T-helper 1 cell treated with Interleukin-12 subunit alpha and Interleukin-12 subunit beta and Interleukin-4 antibody, amounts not matched to agents 30 μg/mL and 1 μg/mL, for 36 hours (primary cell): ENCODE measurements around the gene RNF126.

Source experiments
- H3K27ac Mint-ChIP-seq: one replicate; pipeline ENCODE4 v1.8.0; 2021; ENCODE audit warnings: mild to moderate bottlenecking, mixed read lengths
- H3K27me3 Mint-ChIP-seq: one replicate; pipeline ENCODE4 v1.8.0; 2021; ENCODE audit warnings: low read depth, mixed read lengths
- H3K36me3 Mint-ChIP-seq: one replicate; pipeline ENCODE4 v1.8.0; 2021; ENCODE audit warnings: low read depth, mixed read lengths
- H3K4me1 Mint-ChIP-seq: one replicate; pipeline ENCODE4 v1.8.0; 2021; ENCODE audit warnings: low read depth, mixed read lengths
- H3K4me3 Mint-ChIP-seq: one replicate; pipeline ENCODE4 v1.8.0; 2021; ENCODE audit warnings: mild to moderate bottlenecking, moderate library complexity, mixed read lengths
- H3K9me3 Mint-ChIP-seq: one replicate; pipeline ENCODE4 v1.8.0; 2021; ENCODE audit warnings: mixed read lengths

RNF126 gene

DNA sequence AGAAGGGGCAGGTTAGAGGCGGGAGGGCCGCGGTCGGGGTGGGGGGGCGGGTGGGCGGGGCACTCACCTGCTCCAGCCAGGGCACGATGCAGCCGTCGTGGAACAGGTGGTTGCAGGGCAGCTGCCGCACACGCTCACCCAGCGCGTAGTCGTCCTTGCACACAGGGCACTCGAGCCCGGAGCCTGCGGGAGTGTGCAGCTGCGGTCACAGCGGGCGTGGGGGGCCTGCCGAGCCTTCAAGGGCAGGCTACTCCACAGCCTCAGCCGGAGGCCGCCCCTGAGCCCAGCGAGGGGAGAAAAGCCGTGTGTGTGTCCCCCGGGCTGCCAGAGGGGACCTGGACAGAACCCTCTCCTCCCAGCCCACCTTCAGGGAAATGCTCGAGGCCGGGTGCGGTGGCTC, 14.7 kb downstream of the RNF126 start:
- H3K4me3 Mint-ChIP-seq: no peak overlapping the region
- H3K36me3 Mint-ChIP-seq: peaks cover 5% of the 10 kb centered on the region
- H3K27ac Mint-ChIP-seq: no peak overlapping the region
- H3K27me3 Mint-ChIP-seq: no peaks in the 10 kb centered on the region
- no peaks in the 10 kb centered on the region for H3K4me1 Mint-ChIP-seq
- H3K9me3 Mint-ChIP-seq: no peaks in the 10 kb centered on the region

DNA sequence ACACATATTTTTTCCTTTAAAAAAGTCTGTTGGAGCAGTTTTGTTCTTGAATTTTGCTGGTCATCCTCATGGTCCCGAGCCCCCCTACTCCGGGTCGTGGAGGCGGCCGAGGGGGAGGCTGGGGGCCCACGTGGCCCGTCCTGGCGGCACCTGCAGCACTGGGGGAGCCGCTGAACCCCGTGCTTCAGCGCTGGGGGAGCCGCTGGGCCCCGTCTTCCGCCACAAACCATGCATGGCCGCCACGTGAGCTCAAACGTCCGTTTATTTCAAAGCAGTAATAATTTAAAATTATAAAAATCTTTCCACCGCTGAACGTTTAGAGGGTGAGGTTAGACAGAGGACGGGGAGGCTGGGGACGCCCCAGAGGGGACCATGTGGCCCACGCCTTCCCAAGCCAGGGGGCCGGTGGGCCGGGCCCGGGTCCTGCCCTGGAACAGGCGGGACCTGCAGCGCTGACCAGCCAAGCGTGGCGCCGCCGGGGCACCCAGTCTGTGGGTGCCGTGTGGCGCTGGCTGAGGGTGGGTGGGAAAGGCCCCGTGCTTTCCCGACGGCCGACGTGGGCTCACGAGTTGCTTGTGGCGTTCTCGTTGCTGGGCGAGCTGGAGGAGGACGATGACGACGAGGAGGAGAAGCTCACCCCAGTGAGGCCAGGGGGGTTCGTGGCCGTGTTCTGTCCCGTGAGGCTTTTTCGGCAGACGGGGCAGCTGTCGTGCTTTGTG, 15.3 kb downstream of the RNF126 start:
- Mint-ChIP-seq H3K9me3 (no peaks in the 10 kb centered on the region), H3K27me3 (no peaks in the 10 kb centered on the region), H3K27ac (no peak overlapping the region), H3K36me3 (peaks cover 5% of the 10 kb centered on the region), H3K4me3 (no peak overlapping the region), H3K4me1 (no peaks in the 10 kb centered on the region)

- no peaks in the 10 kb centered on the region for H3K9me3 Mint-ChIP-seq
- H3K27ac Mint-ChIP-seq: no peak overlapping the region
- peaks cover 5% of the 10 kb centered on the region for H3K36me3 Mint-ChIP-seq
- no peaks in the 10 kb centered on the region for H3K27me3 Mint-ChIP-seq
- no peaks in the 10 kb centered on the region for H3K4me1 Mint-ChIP-seq
- H3K4me3 Mint-ChIP-seq: no peak overlapping the region
These were observed 16.0 kb downstream of the RNF126 start for GRCh38 chr19:646779-647565.

GRCh38 chr19:645912-646778, 16.9 kb downstream of the RNF126 start:
- H3K9me3 Mint-ChIP-seq: no peaks in the 10 kb centered on the region
- H3K4me3 Mint-ChIP-seq: no peak overlapping the region
- H3K27me3 Mint-ChIP-seq: no peaks in the 10 kb centered on the region
- H3K4me1 Mint-ChIP-seq: no peaks in the 10 kb centered on the region
- no peak overlapping the region for H3K27ac Mint-ChIP-seq
- peaks cover 5% of the 10 kb centered on the region for H3K36me3 Mint-ChIP-seq

- Mint-ChIP-seq H3K4me3 (no peak overlapping the region), H3K9me3 (no peaks in the 10 kb centered on the region), H3K27me3 (no peaks in the 10 kb centered on the region), H3K27ac (no peak overlapping the region), H3K36me3 (peaks cover 2% of the 10 kb centered on the region), H3K4me1 (no peaks in the 10 kb centered on the region)
These were observed 18.2 kb downstream of the RNF126 start for GRCh38 chr19:644789-645188.

DNA sequence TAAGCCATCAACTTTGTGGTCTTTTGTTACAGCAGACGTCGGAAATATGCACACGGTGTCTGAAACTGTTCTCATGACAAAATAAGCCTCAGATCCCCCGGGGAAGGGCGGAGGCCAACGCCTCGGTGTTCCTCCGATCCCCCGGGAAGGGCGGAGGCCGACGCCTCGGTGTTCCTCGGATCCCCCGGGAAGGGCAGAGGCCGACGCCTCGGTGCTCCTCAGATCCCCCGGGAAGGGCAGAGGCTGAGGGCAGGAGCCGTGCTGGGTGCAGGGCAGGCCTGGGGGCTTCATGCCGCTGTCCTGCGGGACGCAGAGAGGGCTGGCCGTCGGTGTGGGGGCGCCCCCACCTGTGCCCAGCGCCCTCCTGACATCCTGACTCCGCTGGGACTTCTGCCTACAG, 18.7 kb downstream of the RNF126 start:
- Mint-ChIP-seq H3K4me3 (no peak overlapping the region), H3K4me1 (peaks cover 1% of the 10 kb centered on the region), H3K9me3 (no peaks in the 10 kb centered on the region), H3K36me3 (peaks cover 2% of the 10 kb centered on the region), H3K27me3 (no peaks in the 10 kb centered on the region), H3K27ac (no peak overlapping the region)

GRCh38 chr19:643736-644135, 19.3 kb downstream of the RNF126 start:
- no peaks in the 10 kb centered on the region for H3K9me3 Mint-ChIP-seq
- peaks cover 3% of the 10 kb centered on the region for H3K4me1 Mint-ChIP-seq
- no peak overlapping the region for H3K4me3 Mint-ChIP-seq
- no peaks in the 10 kb centered on the region for H3K27me3 Mint-ChIP-seq
- H3K27ac Mint-ChIP-seq: no peak overlapping the region
- H3K36me3 Mint-ChIP-seq: peaks cover 2% of the 10 kb centered on the region

- H3K27me3 Mint-ChIP-seq: no peaks in the 10 kb centered on the region
- no peak overlapping the region for H3K4me3 Mint-ChIP-seq
- H3K36me3 Mint-ChIP-seq: peaks cover 2% of the 10 kb centered on the region
- no peaks in the 10 kb centered on the region for H3K9me3 Mint-ChIP-seq
- H3K4me1 Mint-ChIP-seq: peaks cover 3% of the 10 kb centered on the region
- H3K27ac Mint-ChIP-seq: no peak overlapping the region
These were observed 20.0 kb downstream of the RNF126 start for GRCh38 chr19:642767-643727.

GRCh38 chr19:641702-642101, 21.3 kb downstream of the RNF126 start:
- no peak overlapping the region for H3K27ac Mint-ChIP-seq
- peaks cover 4% of the 10 kb centered on the region for H3K27me3 Mint-ChIP-seq
- H3K4me1 Mint-ChIP-seq: peaks cover 3% of the 10 kb centered on the region
- H3K4me3 Mint-ChIP-seq: no peak overlapping the region
- H3K9me3 Mint-ChIP-seq: no peaks in the 10 kb centered on the region
- H3K36me3 Mint-ChIP-seq: peaks cover 2% of the 10 kb centered on the region

GRCh38 chr19:640606-641189, 22.3 kb downstream of the RNF126 start:
- H3K4me3 Mint-ChIP-seq: no peak overlapping the region
- no peaks in the 10 kb centered on the region for H3K36me3 Mint-ChIP-seq
- H3K9me3 Mint-ChIP-seq: no peaks in the 10 kb centered on the region
- peaks cover 4% of the 10 kb centered on the region for H3K27me3 Mint-ChIP-seq
- H3K27ac Mint-ChIP-seq: no peak overlapping the region
- peaks cover 3% of the 10 kb centered on the region for H3K4me1 Mint-ChIP-seq

DNA sequence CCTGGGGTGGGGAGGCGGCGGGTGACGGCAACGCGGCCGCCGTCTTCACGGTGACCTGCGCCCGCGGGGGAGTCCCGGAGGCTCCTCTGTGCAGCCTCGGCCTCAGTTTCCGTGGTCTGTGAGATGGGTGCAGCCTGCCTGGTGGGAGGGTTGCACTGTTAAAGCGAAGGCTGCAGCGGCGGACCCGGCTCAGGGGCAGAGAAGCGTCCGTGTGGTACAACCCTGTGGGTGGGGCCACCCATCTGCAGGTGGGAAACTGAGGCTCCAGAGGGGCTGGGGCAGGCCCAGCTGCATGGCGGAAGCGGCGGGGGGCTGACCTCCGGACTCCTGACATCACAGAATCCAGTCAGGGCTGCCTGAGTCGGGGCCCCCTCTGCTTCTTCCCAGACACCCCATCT, 22.9 kb downstream of the RNF126 start:
- Mint-ChIP-seq H3K36me3 (no peaks in the 10 kb centered on the region), H3K4me3 (no peak overlapping the region), H3K27me3 (peaks cover 4% of the 10 kb centered on the region), H3K4me1 (peaks cover 3% of the 10 kb centered on the region), H3K9me3 (no peaks in the 10 kb centered on the region), H3K27ac (no peak overlapping the region)

GRCh38 chr19:639253-640160, 23.5 kb downstream of the RNF126 start, which contains the start of gene FGF22:
TSS of gene FGF22 (plus strand) at chr19:639879. CDS start at chr19:639926, 47 bp downstream.
- Mint-ChIP-seq H3K36me3 (no peaks in the 10 kb centered on the region), H3K4me1 (peaks cover 3% of the 10 kb centered on the region), H3K27ac (peak within 1 kb of the TSS; percentile 75)

GRCh38 chr19:638906-639252, 24.1 kb downstream of the RNF126 start:
- Mint-ChIP-seq H3K9me3 (no peaks in the 10 kb centered on the region), H3K4me3 (peak overlapping the region; percentile 87), H3K27ac (no peak overlapping the region), H3K27me3 (peaks cover 4% of the 10 kb centered on the region), H3K4me1 (peaks cover 3% of the 10 kb centered on the region), H3K36me3 (no peaks in the 10 kb centered on the region)

More at GRCh38 chr19:639253-640160, 23.5 kb downstream of the RNF126 start, which contains the start of gene FGF22:
- Mint-ChIP-seq H3K4me3 (peak within 1 kb of the TSS; percentile 87), H3K9me3 (no peaks in the 10 kb centered on the region), H3K27me3 (peaks cover 4% of the 10 kb centered on the region)
